ENCODE measurements around the gene CLIC5. TPM values are rescaled to one million over a fixed set of nuclear protein-coding genes. Genes with fewer than 3 reads are reported as not detected.

The CLIC5 gene
- total RNA-seq, 2 experiments from 2014 or later: 0.03 to 0.08 TPM

DNA sequence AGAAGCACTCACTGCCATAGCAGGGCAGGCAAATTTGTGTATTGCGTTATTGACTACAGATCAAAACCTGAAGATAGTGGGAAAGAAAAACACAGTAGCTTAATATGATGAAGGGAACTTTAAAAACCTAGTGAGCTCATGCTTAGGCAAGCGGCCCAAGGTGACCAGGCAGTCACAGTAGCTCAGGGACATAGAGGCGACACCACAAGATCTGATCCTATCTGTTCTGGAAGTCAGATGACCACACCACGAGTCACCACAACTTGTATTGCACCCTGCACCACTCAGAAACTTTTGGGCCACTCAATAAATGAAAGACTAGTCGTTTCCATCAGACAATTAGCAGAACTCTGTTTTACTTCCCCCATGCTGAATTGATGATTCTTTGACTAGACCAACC lies 4.9 kb downstream of the CLIC5 start:
- no peaks in the 10 kb centered on the region for H3K4me1 ChIP-seq (ENCODE audit: insufficient read depth, low read length, poor library complexity, severe bottlenecking)
- no peaks in the 10 kb centered on the region for H3K9me2 ChIP-seq (ENCODE audit: insufficient read depth, low read length)
- H3K4me3 ChIP-seq (ENCODE audit: low read depth, low read length, poor library complexity, severe bottlenecking): no peak overlapping the region
- TF ChIP-seq, protein P1, sequence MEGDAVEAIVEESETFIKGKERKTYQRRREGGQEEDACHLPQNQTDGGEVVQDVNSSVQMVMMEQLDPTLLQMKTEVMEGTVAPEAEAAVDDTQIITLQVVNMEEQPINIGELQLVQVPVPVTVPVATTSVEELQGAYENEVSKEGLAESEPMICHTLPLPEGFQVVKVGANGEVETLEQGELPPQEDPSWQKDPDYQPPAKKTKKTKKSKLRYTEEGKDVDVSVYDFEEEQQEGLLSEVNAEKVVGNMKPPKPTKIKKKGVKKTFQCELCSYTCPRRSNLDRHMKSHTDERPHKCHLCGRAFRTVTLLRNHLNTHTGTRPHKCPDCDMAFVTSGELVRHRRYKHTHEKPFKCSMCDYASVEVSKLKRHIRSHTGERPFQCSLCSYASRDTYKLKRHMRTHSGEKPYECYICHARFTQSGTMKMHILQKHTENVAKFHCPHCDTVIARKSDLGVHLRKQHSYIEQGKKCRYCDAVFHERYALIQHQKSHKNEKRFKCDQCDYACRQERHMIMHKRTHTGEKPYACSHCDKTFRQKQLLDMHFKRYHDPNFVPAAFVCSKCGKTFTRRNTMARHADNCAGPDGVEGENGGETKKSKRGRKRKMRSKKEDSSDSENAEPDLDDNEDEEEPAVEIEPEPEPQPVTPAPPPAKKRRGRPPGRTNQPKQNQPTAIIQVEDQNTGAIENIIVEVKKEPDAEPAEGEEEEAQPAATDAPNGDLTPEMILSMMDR (conservative IDR thresholded peaks at IDR 0.05; ENCODE audit: low read length): no peak
- TF ChIP-seq EZH2phosphoT487 (IDR thresholded peaks at IDR 0.05; ENCODE audit: borderline replicate concordance, low read depth, low read length): no peak
- no peaks in the 10 kb centered on the region for H4K20me1 ChIP-seq (ENCODE audit: insufficient read depth, low read length)
- no peak for DNase-seq (ENCODE audit: low spot score)
- no TSS peak for BruUV-seq (replicated peaks)
- H3K4me2 ChIP-seq (ENCODE audit: low read length): no peak overlapping the region
- intact Hi-C loops (cut with micrococcal nuclease; ENCODE audit: unreplicated experiment): no loop called here
- H3K79me2 ChIP-seq (ENCODE audit: insufficient read depth, low read depth, low read length): no peaks in the 10 kb centered on the region
- H2AFZ ChIP-seq (ENCODE audit: low read length): no peak overlapping the region
- H3K27ac ChIP-seq (ENCODE audit: low read depth, low read length, poor library complexity, severe bottlenecking): no peak overlapping the region
- no peaks in the 10 kb centered on the region for H3K9me3 ChIP-seq (ENCODE audit: low read length)
- no peaks in the 10 kb centered on the region for H3K36me3 ChIP-seq (ENCODE audit: insufficient read depth, low read length)
- CTCF ChIA-PET (ENCODE audit: unreplicated experiment): interaction anchor here (0.6 kb wide), 1 partner anchor 264 kb away, joined by 3 read pairs; no protein-coding TSS in a partner anchor
- POLR2A ChIA-PET: interaction anchor here (0.6 kb wide), 1 partner anchor 77 kb away, joined by 3 read pairs; no protein-coding TSS in a partner anchor

DNA sequence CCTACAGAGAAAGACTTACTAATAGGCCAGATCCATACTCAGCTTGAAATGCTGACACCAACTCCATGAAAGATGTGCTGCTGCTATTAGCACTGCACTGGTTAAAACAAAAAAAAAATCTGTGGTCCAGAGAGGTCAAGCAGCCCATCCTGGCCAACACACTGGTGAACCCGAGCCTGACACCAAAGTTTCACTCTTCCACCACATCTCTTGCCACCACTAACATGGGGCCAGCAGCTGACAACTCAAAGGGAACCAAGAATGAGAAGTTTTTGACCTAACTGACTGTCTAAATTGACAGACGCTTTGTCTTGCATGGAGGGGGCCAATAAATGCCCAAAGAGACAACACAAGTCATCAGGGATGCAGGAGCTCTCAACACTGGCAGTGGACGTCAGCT lies 5.4 kb downstream of the CLIC5 start:
- Histone ChIP-seq H3K9me2 (ENCODE audit: insufficient read depth, low read length) (no peaks in the 10 kb centered on the region), H3K27ac (ENCODE audit: low read depth, low read length, poor library complexity, severe bottlenecking) (no peak overlapping the region), H3K79me2 (ENCODE audit: insufficient read depth, low read depth, low read length) (no peaks in the 10 kb centered on the region), H3K4me3 (ENCODE audit: low read depth, low read length, poor library complexity, severe bottlenecking) (no peak overlapping the region), H2AFZ (ENCODE audit: low read length) (no peak overlapping the region), H3K9me3 (ENCODE audit: low read length) (no peaks in the 10 kb centered on the region), H4K20me1 (ENCODE audit: insufficient read depth, low read length) (no peaks in the 10 kb centered on the region), H3K4me1 (ENCODE audit: insufficient read depth, low read length, poor library complexity, severe bottlenecking) (no peaks in the 10 kb centered on the region), H3K4me2 (ENCODE audit: low read length) (no peak overlapping the region), H3K36me3 (ENCODE audit: insufficient read depth, low read length) (no peaks in the 10 kb centered on the region)
- TF ChIP-seq, protein P1 (conservative IDR thresholded peaks at IDR 0.05; ENCODE audit: low read length): no peak
- no peak for TF ChIP-seq EZH2phosphoT487 (IDR thresholded peaks at IDR 0.05; ENCODE audit: borderline replicate concordance, low read depth, low read length)
- intact Hi-C loops (cut with micrococcal nuclease; ENCODE audit: unreplicated experiment): no loop called here
- DNase-seq (ENCODE audit: low spot score): no peak
- BruUV-seq (replicated peaks): no TSS peak
- ChIA-PET POLR2A (no interaction called here), CTCF (ENCODE audit: unreplicated experiment) (interaction anchor here (0.6 kb wide), 1 partner anchor 264 kb away, joined by 3 read pairs; no protein-coding TSS in a partner anchor)

DNA sequence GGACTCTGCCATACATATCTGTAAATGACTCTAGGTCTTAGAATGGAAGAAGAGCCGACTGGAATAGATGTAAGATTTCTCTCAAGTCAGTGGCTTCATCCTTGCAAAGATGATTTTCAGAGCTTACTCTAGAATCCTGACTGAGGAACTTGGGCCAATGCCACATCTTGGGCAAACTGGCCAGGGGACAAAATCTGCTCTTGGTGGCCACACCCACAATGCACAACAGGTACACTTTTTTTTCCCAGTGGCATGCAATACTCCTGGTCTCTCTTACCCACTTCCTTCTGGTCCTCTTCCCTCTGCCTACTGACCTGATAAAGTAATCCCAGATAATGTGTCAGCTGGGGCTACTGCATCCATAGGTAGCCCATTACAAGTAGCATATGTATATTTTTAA lies 13.4 kb downstream of the CLIC5 start:
- Histone ChIP-seq H3K4me1 (ENCODE audit: insufficient read depth, low read length, poor library complexity, severe bottlenecking) (no peaks in the 10 kb centered on the region), H2AFZ (ENCODE audit: low read length) (no peak overlapping the region), H3K4me2 (ENCODE audit: low read length) (no peak overlapping the region), H4K20me1 (ENCODE audit: insufficient read depth, low read length) (no peaks in the 10 kb centered on the region), H3K9me3 (ENCODE audit: low read length) (no peaks in the 10 kb centered on the region), H3K79me2 (ENCODE audit: insufficient read depth, low read depth, low read length) (no peaks in the 10 kb centered on the region), H3K4me3 (ENCODE audit: low read depth, low read length, poor library complexity, severe bottlenecking) (no peak overlapping the region), H3K36me3 (ENCODE audit: insufficient read depth, low read length) (no peaks in the 10 kb centered on the region), H3K27ac (ENCODE audit: low read depth, low read length, poor library complexity, severe bottlenecking) (no peak overlapping the region), H3K9me2 (ENCODE audit: insufficient read depth, low read length) (no peaks in the 10 kb centered on the region)
- POLR2A ChIA-PET: interaction anchor here (1.2 kb wide), 1 partner anchor 13 kb away, joined by 4 read pairs; no protein-coding TSS in a partner anchor
- intact Hi-C loops (cut with micrococcal nuclease; ENCODE audit: unreplicated experiment): no loop called here
- no TSS peak for BruUV-seq (replicated peaks)
- TF ChIP-seq, protein P1 (conservative IDR thresholded peaks at IDR 0.05; ENCODE audit: low read length): no peak
- TF ChIP-seq EZH2phosphoT487 (IDR thresholded peaks at IDR 0.05; ENCODE audit: borderline replicate concordance, low read depth, low read length): no peak
- no peak for DNase-seq (ENCODE audit: low spot score)
- CTCF ChIA-PET (ENCODE audit: unreplicated experiment): no interaction called here
